GM10266 (cell line): Measurements from ENCODE around the gene HSPB1.
"Not testable (repeated sequence)": the region's sequence is repeated elsewhere in the genome, so short reads cannot be mapped to it uniquely, and the experiment has no call there.

Source experiments
- DNase-seq: peaks from one replicate; pipeline ENCODE4 v3.0.0; 2012; ENCODE audit errors: extremely low spot score
- TF ChIP-seq, protein P1 (sequence below): IDR thresholded peaks from 2 replicates; pipeline ENCODE4 v1.5.1; 2012; ENCODE audit warnings: mild to moderate bottlenecking, low read depth; ENCODE audit not compliant: control insufficient read depth, insufficient read depth; ENCODE audit errors: missing control alignments

HSPB1 gene

DNA sequence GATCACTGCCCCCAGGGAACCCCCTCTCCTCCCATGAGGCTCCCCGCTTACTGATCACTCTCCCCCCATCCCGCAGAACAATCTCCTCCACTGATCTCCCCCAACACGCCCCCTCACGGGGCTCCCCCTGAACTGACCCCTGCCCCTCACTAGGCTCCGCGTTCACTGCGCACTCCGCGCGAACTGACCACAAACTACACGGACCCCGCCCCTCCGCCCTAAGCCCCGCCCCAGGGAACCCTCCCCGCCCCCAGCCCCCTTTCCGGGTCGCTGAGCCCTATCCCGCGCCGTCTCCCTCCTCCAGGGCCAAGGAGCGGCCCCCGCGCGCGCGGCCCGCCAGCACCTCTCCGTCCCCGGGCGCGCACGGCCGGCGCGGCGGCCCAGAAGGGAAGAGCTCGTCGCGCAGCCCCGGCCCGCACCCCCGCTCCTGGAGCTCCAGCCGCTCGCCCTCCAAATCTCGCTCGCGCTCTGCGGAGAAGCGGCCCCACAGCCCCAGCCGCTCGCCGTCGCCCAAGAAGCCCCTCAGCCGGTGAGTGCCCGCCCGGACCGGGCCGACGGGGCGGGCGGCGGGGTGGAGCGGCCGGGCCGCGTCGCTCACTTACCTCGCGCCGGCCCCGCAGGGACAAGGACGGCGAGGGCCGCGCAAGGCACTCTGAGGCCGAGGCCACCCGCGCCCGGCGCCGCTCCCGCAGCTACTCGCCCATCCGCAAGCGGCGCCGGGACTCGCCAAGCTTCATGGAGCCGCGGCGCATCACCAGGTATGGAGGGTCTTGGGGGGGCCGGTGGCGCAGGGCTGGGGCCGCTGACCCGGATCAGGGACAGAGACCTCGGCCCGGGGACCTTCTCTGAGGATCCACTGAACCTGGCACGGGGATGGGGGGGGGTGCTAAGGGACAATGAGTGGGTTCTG lies 19.9 kb upstream of the HSPB1 start:
- TF ChIP-seq, protein P1, sequence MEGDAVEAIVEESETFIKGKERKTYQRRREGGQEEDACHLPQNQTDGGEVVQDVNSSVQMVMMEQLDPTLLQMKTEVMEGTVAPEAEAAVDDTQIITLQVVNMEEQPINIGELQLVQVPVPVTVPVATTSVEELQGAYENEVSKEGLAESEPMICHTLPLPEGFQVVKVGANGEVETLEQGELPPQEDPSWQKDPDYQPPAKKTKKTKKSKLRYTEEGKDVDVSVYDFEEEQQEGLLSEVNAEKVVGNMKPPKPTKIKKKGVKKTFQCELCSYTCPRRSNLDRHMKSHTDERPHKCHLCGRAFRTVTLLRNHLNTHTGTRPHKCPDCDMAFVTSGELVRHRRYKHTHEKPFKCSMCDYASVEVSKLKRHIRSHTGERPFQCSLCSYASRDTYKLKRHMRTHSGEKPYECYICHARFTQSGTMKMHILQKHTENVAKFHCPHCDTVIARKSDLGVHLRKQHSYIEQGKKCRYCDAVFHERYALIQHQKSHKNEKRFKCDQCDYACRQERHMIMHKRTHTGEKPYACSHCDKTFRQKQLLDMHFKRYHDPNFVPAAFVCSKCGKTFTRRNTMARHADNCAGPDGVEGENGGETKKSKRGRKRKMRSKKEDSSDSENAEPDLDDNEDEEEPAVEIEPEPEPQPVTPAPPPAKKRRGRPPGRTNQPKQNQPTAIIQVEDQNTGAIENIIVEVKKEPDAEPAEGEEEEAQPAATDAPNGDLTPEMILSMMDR: no peak
- DNase-seq: no peak

DNA sequence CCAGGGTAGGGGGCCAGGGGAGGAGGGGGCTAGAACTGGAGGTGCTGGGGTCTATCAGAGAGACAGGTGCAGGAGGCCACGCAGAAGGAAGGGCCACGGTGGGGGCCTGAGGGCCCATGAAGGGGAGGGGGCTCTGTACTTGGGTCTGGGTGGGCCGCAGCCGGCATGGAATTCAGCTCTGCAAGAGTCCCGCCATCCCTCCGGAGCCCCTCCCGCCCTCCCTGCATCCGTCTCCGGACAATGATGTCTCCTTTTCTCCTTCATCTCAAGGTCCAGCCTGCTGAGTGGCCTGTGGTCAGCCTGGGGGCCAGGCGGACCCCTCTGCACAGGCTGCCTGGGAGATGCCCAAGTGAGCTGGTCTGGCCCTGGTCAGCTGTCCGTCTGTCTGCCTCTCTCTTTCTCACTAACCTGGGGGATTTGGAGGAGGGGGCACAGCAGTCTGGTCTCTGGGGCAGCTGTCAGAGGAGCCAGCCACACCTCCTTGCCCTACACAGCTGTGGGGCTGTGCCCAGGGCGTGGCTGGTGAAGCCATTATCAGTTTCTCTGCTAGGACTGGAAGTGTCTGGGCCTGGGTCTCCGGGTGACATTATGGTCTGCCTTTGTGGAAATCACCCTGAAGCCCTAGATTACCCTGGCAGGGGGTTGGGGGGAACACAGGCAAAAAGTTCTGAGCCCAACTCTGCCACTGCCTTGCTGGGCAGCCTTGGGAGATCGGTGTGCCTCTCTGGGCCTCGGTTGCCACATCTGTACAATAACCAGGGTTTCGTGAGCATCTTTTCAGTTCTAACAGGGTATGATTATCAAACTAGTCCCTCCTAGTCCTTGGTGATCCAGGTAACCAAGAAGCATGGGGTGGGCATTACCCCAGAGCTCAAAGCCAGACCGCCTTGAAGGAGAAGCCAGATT lies 19.0 kb upstream of the HSPB1 start:
- TF ChIP-seq, protein P1: no peak
- DNase-seq: no peak

GRCh38 chr7:76285604-76286374 lies 16.7 kb upstream of the HSPB1 start:
- DNase-seq: no peak
- TF ChIP-seq, protein P1: no peak

GRCh38 chr7:76286842-76287403 lies 15.6 kb upstream of the HSPB1 start:
- TF ChIP-seq, protein P1: no peak
- DNase-seq: no peak

DNA sequence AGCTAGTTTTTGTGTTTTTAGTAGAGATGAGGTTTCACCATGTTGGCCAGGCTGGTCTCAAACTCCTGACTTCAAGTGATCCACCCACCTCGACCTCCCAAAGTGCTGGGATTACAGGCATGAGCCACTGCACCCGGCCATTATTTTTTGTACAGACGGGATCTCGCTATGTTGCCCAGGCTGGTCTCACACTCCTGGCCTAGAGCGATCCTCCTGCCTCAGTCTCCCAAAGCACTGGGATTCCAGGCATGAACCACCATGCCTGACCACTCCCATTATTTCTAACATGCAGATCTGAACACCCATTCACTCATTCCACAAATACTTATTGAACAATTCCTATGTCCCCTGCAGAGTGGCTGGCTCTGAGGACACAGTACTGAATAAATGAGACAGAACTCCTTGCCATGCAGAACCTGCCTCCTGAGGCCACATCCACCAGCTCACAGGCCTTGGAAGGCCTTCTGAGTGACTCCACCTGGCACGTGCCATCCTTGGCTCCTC lies 11.6 kb upstream of the HSPB1 start:
- DNase-seq: not testable (repeated sequence)

GRCh38 chr7:76291351-76292212 lies 10.9 kb upstream of the HSPB1 start:
- DNase-seq: peak; percentile 90
- TF ChIP-seq, protein P1: peak; percentile 99
